HepG2 (cell line): ENCODE data around the gene LMBRD2.

Experiments used
- GTF2F1 ChIP-seq: fragments of 150-350 bp; IDR thresholded peaks from 2 replicates; pipeline ENCODE4 v1.6.1; 2014; ENCODE audit warnings: low read length
- HDAC2 ChIP-seq: sonication (generic); formaldehyde crosslinking; IDR thresholded peaks from 2 replicates; pipeline ENCODE4 v1.4.0; 2020; ENCODE audit warnings: missing genetic modification reagents
- HNRNPUL1 ChIP-seq: fragments of 200-400 bp; formaldehyde crosslinking; IDR thresholded peaks from 2 replicates; pipeline ENCODE4 v1.6.1; 2017; ENCODE audit warnings: low read depth, mild to moderate bottlenecking, low read length, moderate library complexity
- TF ChIP-seq, protein P1 (sequence below): sonication (generic); formaldehyde crosslinking; IDR thresholded peaks from 2 replicates; pipeline ENCODE4 v1.4.0; 2020; ENCODE audit warnings: missing genetic modification reagents

GRCh38 chr5:36060420-36060887 is 91.2 kb downstream of the LMBRD2 start:
- TF ChIP-seq HNRNPUL1 (no peak), HDAC2 (no peak), GTF2F1 (no peak)
- TF ChIP-seq, protein P1, sequence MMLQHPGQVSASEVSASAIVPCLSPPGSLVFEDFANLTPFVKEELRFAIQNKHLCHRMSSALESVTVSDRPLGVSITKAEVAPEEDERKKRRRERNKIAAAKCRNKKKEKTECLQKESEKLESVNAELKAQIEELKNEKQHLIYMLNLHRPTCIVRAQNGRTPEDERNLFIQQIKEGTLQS, result no peak
